HCT116 (cell line): ENCODE data around the gene ZSWIM6. TPM values are rescaled to one million over a fixed set of nuclear protein-coding genes. Genes with fewer than 3 reads are reported as not detected.

Experiments
- ATAC-seq: fragments of 200-7000 bp; cut with Tn5 transposase; 2 replicates; pipeline ENCODE4 v1.9.1; 2020; ENCODE audit warnings: mild to moderate bottlenecking, moderate library complexity
- BruUV-seq: library from RNA; stranded (reverse); fragments of 400-500 nt; replicated peaks from 2 replicates; lab custom pipeline; 2021; lab: Mats Ljungman, UMichigan
- CTCF ChIA-PET: fragments of 300-600 bp; sonication (Branson Sonifier 250); formaldehyde crosslinking; loops from one replicate; lab custom pipeline; 2021; ENCODE audit warnings: antibody characterized with exemption; lab: Charles Lee
- POLR2A ChIA-PET: fragments of 300-600, 350-600 bp; sonication (Branson Sonifier 250); formaldehyde crosslinking; loops from one replicate; lab custom pipeline; 2021; ENCODE audit warnings: antibody characterized with exemption; lab: Charles Lee
- RAD21 ChIA-PET, 2 experiments: fragments of 300-600 bp; sonication (Branson Sonifier 250); formaldehyde crosslinking; loops; one replicate each; lab custom pipeline; 2023; ENCODE audit warnings: low total read pairs in 2 of 2; ENCODE audit not compliant: uncharacterized antibody in 2 of 2, unreplicated experiment in 2 of 2, low non-redundant PET in 1 of 2; lab: Charles Lee
- DNase-seq: peaks from one replicate; pipeline ENCODE4 v3.0.0-alpha.2; 2010; ENCODE audit warnings: low read depth, low spot score
- H2AFZ ChIP-seq: fragments of 200-600 bp; shearing (Covaris generic), sonication (generic); 2 replicates; pipeline ENCODE4 v1.6.1; 2017; ENCODE audit warnings: low read depth, mixed run types, mixed read lengths, antibody characterized with exemption, low read length; ENCODE audit not compliant: poor library complexity, severe bottlenecking
- H3K27ac ChIP-seq: 2 replicates; pipeline ENCODE4 v1.5.1; 2012; ENCODE audit warnings: low read depth, low read length
- H3K27me3 ChIP-seq: fragments of 200-600 bp; sonication (generic); 2 replicates; pipeline ENCODE4 v1.6.1; 2016; ENCODE audit warnings: mixed run types, low read length, mixed read lengths; ENCODE audit not compliant: insufficient read depth
- H3K36me3 ChIP-seq, 2 experiments: fragments of 200-500 bp in 1 of 2; fragments of 200-600 bp in 1 of 2; sonication (Bioruptor generic) in 1 of 2; sonication (generic) in 1 of 2; 2 replicates each; pipeline versions ENCODE4 v1.5.1 to v1.6.1; 2014 to 2016; ENCODE audit warnings: low read length in 2 of 2, inconsistent platforms in 1 of 2, mixed read lengths in 1 of 2, mixed run types in 1 of 2; ENCODE audit not compliant: insufficient read depth in 2 of 2, control insufficient read depth in 1 of 2
- H3K4me1 ChIP-seq, 2 experiments: fragments of 200-600 bp in 1 of 2; sonication (generic) in 1 of 2; 2 replicates each; pipeline versions ENCODE4 v1.5.1 to v1.6.1; 2012 to 2017; ENCODE audit warnings: low read length in 2 of 2, inconsistent platforms in 1 of 2, mild to moderate bottlenecking in 1 of 2, mixed read lengths in 1 of 2, mixed run types in 1 of 2, moderate library complexity in 1 of 2; ENCODE audit not compliant: insufficient read depth in 2 of 2, control insufficient read depth in 1 of 2
- H3K4me2 ChIP-seq: fragments of 200-600 bp; sonication (generic); 2 replicates; pipeline ENCODE4 v1.6.1; 2017; ENCODE audit warnings: mixed run types, low read length, mixed read lengths
- H3K4me3 ChIP-seq, 2 experiments: fragments of 200-600 bp in 1 of 2; sonication (generic) in 1 of 2; replicated peaks in 1 of 2; 2 replicates each; pipeline ENCODE4 v1.5.1; 2011 to 2016; ENCODE audit warnings: low read length in 2 of 2, control low read depth in 1 of 2, low read depth in 1 of 2, mild to moderate bottlenecking in 1 of 2, mixed read lengths in 1 of 2, mixed run types in 1 of 2
- H3K79me2 ChIP-seq: fragments of 200-600 bp; sonication (generic); 2 replicates; pipeline ENCODE4 v1.6.1; 2017; ENCODE audit warnings: mild to moderate bottlenecking, mixed run types, low read length, moderate library complexity, mixed read lengths; ENCODE audit not compliant: insufficient read depth
- H3K9ac ChIP-seq: fragments of 200-600 bp; sonication (generic); 2 replicates; pipeline ENCODE4 v1.6.1; 2016; ENCODE audit warnings: low read length, mixed read lengths
- H3K9me2 ChIP-seq: fragments of 200-600 bp; sonication (generic), shearing (Covaris generic); 2 replicates; pipeline ENCODE4 v1.6.1; 2017; ENCODE audit warnings: mixed run types, mild to moderate bottlenecking, moderate library complexity; ENCODE audit not compliant: insufficient read depth
- H3K9me3 ChIP-seq, 2 experiments: fragments of 200-500 bp in 1 of 2; fragments of 200-600 bp in 1 of 2; sonication (Bioruptor generic) in 1 of 2; sonication (generic) in 1 of 2; 2 replicates each; pipeline ENCODE4 v1.6.1; 2014 to 2017; ENCODE audit warnings: low read length in 2 of 2, mixed read lengths in 2 of 2, inconsistent platforms in 1 of 2, low read depth in 1 of 2, mild to moderate bottlenecking in 1 of 2, mixed run types in 1 of 2, moderate library complexity in 1 of 2; ENCODE audit not compliant: control insufficient read depth in 1 of 2, insufficient read depth in 1 of 2
- H4K20me1 ChIP-seq: fragments of 200-600 bp; sonication (generic), shearing (Covaris generic); 2 replicates; pipeline ENCODE4 v1.6.1; 2017; ENCODE audit warnings: mixed run types, mild to moderate bottlenecking, moderate library complexity; ENCODE audit not compliant: insufficient read depth
- REST ChIP-seq: IDR thresholded peaks from 2 replicates; pipeline ENCODE4 v1.6.1; 2012; ENCODE audit warnings: low read depth
- SIN3A ChIP-seq: IDR thresholded peaks from 2 replicates; pipeline ENCODE4 v1.6.1; 2012; ENCODE audit warnings: low read depth
- SRF ChIP-seq: IDR thresholded peaks from 2 replicates; pipeline ENCODE4 v1.6.1; 2012; ENCODE audit warnings: low read depth
- ZNF274 ChIP-seq: fragments of 200-500 bp; sonication (Bioruptor generic); IDR thresholded peaks from 2 replicates; pipeline ENCODE4 v1.6.1; 2014; ENCODE audit warnings: mild to moderate bottlenecking, low read depth, low read length, inconsistent platforms
- intact Hi-C: fragments of 100-400 bp; cut with micrococcal nuclease; formaldehyde crosslinking; loops from 2 replicates; pipeline ENCODE4 v1.10.0; 2022
- total RNA-seq: library from RNA; stranded (reverse); gene quantifications from one replicate; pipeline ENCODE4 v1.2.1, GENCODE V29; 2021; ENCODE audit not compliant: unreplicated experiment

Gene ZSWIM6
- total RNA-seq, 1 experiment from 2014 or later, result 7.4 TPM

- no peak for TF ChIP-seq REST
- TF ChIP-seq SIN3A, result no peak
Observed at GRCh38 chr5:61289669-61290306, 42.3 kb upstream of the ZSWIM6 start (continued).

GRCh38 chr5:61290791-61291210 is 41.3 kb upstream of the ZSWIM6 start:
- no peak overlapping the region for H3K27ac ChIP-seq
- POLR2A ChIA-PET, result no interaction called here

More at GRCh38 chr5:61290791-61291210, 41.3 kb upstream of the ZSWIM6 start:
- ATAC-seq (no peak), DNase-seq (no peak)
- no peak for TF ChIP-seq ZNF274
- TF ChIP-seq SRF, result no peak
- Histone ChIP-seq H3K36me3 (no peaks in the 10 kb centered on the region), H3K9me2 (no peaks in the 10 kb centered on the region), H3K4me2 (no peak overlapping the region), H3K9me3 (no peaks in the 10 kb centered on the region), H3K9ac (no peak overlapping the region), H3K79me2 (no peaks in the 10 kb centered on the region), H3K4me3 (no peak overlapping the region), H2AFZ (peak overlapping the region; percentile 10), H3K27me3 (no peaks in the 10 kb centered on the region), H4K20me1 (no peaks in the 10 kb centered on the region), H3K4me1 (no peaks in the 10 kb centered on the region)
- CTCF ChIA-PET, result no interaction called here
- intact Hi-C loops, result no loop called here
- RAD21 ChIA-PET, result no interaction called here
- BruUV-seq, result no TSS peak
